ENCODE data around the gene THSD7A. TPM values are rescaled to one million over a fixed set of nuclear protein-coding genes. Genes with fewer than 3 reads are reported as not detected.

The THSD7A gene
- total RNA-seq, 4 donors from 2014 or later = 16.2 to 36.4 (median 21.5) TPM

DNA sequence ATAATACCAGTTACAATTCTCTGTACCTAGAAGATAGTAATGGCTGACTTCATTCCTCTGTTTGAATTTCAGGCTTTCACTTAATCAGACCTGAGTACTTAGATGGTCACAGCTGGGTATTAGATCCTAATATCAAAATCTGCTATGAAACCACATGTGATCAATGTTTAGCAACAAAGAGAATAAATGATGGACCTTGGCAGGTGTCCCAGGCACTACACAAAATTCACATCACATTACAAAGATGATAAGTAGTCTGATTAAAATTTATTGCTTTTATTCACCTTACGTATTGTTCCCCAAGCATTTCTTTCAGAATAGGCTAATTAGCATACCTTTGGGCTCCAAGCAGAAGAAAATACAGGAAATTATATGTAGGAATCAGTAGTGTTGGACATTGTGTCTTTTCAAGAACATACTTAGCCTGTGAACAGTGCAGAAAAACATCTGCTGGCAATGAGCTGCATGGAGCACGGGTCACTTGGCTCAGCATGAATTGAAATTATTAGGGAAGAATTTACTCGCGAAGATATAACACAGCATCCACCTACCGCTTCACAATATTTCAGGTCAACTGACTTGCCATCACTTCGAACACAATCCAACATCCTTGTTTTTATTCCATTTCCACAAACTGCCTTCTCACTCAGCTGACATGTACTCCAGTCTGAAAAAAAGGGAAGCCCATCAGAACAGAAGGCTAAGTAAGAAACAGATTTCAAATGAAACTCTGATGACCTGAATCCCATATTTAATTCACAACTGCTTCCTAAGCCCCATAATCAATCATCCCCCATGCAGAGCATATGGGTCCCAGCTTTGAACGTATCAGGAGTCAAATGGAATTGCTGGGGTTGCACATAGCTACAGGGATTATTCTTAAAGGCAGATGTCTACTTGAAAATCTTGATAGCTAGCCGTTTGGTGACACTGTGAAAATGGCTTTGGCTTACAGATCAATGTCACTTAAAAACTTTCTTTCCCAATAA, 421.0 kb downstream of the THSD7A start:
- intact Hi-C loops (cut with DNase I; ENCODE audit: low total_unique reads) = no loop called here
- H3K27me3 ChIP-seq = no peaks in the 10 kb centered on the region
- DNase-seq = no peak
- no peaks in the 10 kb centered on the region for H3K4me1 ChIP-seq
- TF ChIP-seq CTCF (IDR thresholded peaks at IDR 0.05) (no peak), POLR2A (IDR thresholded peaks at IDR 0.05) (no peak)
- no peaks in the 10 kb centered on the region for H3K9me3 ChIP-seq
- H3K36me3 ChIP-seq = no peaks in the 10 kb centered on the region
- no peak overlapping the region for H3K4me3 ChIP-seq
- H3K27ac ChIP-seq = no peak overlapping the region

DNA sequence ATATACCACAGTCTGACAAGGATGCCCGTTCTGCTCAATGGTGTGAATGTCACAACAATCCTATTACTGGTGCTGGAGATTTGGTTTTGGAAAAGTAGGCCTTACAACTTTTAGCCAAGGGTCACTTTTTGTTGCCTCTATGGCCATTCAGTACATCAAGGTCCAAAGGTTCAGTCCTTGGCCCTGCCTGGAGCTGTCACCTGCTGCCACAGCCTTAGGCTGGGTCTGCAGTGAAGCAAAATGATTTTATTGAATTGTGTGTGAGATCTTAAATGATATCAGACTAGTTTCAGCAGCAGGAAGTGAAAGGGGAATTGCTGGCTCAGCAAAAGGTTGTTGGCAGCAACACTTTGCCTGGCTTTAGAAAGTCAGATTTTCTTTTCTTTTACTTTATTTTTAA, 427.6 kb downstream of the THSD7A start:
- TF ChIP-seq CTCF (IDR thresholded peaks at IDR 0.05) = no peak
- TF ChIP-seq POLR2A (IDR thresholded peaks at IDR 0.05) = no peak
- Histone ChIP-seq H3K4me3 (no peak overlapping the region), H3K27ac (no peak overlapping the region), H3K4me1 (no peaks in the 10 kb centered on the region), H3K36me3 (no peaks in the 10 kb centered on the region), H3K27me3 (no peaks in the 10 kb centered on the region), H3K9me3 (no peaks in the 10 kb centered on the region)
- intact Hi-C loops (cut with DNase I; ENCODE audit: low total_unique reads) = no loop called here
- no peak for DNase-seq

DNA sequence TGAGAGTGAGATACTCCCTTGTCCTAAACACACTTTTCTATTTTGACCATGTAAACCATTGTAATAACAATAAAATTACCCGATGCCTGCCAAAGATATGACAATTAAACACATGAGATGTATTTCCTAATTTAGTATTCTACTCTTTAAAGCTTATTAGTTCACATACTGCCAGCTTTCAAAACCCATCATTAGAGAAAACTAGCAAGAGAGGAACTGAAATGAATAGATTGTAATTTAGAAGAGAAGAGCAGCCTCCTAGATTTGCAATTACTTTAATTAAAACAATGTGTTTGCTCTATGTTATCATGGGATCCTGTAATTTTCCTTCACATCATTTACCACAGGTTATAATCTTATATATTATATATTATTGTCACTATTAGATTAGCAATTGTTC, 428.2 kb downstream of the THSD7A start:
- H3K9me3 ChIP-seq = no peaks in the 10 kb centered on the region
- H3K4me3 ChIP-seq = no peak overlapping the region
- DNase-seq = no peak
- intact Hi-C loops (cut with DNase I; ENCODE audit: low total_unique reads) = no loop called here
- no peaks in the 10 kb centered on the region for H3K27me3 ChIP-seq
- TF ChIP-seq CTCF (IDR thresholded peaks at IDR 0.05) (no peak), POLR2A (IDR thresholded peaks at IDR 0.05) (no peak)
- no peaks in the 10 kb centered on the region for H3K36me3 ChIP-seq
- no peak overlapping the region for H3K27ac ChIP-seq
- no peaks in the 10 kb centered on the region for H3K4me1 ChIP-seq

DNA sequence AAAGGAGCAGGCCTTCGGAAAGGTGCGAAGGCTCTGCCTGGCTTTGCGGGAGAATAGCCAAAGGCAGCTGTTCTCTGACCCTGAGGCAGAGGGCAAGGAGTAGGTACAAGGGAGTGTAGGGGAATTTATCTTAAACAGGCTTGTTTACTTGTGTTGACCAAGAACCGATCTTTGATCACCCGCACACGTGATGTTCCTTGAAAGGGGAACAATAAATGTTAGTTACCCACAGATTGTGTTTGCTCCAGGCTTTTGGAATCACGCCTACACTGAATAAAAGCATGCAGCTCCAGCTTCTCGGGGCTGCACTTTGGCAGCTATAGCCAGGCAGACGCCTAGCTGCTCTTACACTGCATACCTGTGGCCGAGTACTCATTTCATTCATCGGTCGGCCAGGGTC, 437.6 kb downstream of the THSD7A start:
- Histone ChIP-seq H3K36me3 (no peaks in the 10 kb centered on the region), H3K27ac (no peak overlapping the region), H3K27me3 (no peaks in the 10 kb centered on the region), H3K4me1 (no peaks in the 10 kb centered on the region), H3K9me3 (no peaks in the 10 kb centered on the region), H3K4me3 (no peak overlapping the region)
- DNase-seq = no peak
- TF ChIP-seq POLR2A (IDR thresholded peaks at IDR 0.05) (no peak), CTCF (IDR thresholded peaks at IDR 0.05) (no peak)
- intact Hi-C loops (cut with DNase I; ENCODE audit: low total_unique reads) = no loop called here

- Histone ChIP-seq H3K27me3 (no peaks in the 10 kb centered on the region), H3K4me3 (no peak overlapping the region), H3K36me3 (no peaks in the 10 kb centered on the region), H3K4me1 (no peaks in the 10 kb centered on the region), H3K9me3 (no peaks in the 10 kb centered on the region), H3K27ac (no peak overlapping the region)
- intact Hi-C loops (cut with DNase I; ENCODE audit: low total_unique reads) = no loop called here
- no peak for DNase-seq
- TF ChIP-seq CTCF (IDR thresholded peaks at IDR 0.05) = no peak
- TF ChIP-seq POLR2A (IDR thresholded peaks at IDR 0.05) = no peak
Measured at GRCh38 chr7:11379641-11380040, 452.4 kb downstream of the THSD7A start.
